ENCODE results near the gene NET1.

DNA sequence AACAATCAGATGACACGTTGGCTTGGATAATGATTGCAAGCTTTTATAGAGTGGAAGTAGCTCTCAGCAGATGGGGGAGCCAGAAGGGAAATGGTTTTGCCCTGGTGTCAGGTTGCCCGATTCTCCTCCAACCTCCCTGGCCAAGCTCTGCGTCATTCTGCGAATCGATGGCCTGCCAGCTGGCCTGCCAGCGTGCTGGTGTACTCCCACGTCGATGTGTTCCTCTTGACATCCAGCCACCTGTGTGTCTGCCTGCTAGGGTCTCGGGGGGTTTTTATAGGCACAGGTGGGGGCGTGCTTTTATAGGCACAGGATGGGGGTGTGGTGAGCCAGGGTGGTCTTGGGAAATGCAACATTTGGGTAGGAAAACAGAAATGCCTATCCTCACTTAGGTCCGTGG, 4.6 kb downstream of the NET1 start:
- TF ChIP-seq, protein P1, sequence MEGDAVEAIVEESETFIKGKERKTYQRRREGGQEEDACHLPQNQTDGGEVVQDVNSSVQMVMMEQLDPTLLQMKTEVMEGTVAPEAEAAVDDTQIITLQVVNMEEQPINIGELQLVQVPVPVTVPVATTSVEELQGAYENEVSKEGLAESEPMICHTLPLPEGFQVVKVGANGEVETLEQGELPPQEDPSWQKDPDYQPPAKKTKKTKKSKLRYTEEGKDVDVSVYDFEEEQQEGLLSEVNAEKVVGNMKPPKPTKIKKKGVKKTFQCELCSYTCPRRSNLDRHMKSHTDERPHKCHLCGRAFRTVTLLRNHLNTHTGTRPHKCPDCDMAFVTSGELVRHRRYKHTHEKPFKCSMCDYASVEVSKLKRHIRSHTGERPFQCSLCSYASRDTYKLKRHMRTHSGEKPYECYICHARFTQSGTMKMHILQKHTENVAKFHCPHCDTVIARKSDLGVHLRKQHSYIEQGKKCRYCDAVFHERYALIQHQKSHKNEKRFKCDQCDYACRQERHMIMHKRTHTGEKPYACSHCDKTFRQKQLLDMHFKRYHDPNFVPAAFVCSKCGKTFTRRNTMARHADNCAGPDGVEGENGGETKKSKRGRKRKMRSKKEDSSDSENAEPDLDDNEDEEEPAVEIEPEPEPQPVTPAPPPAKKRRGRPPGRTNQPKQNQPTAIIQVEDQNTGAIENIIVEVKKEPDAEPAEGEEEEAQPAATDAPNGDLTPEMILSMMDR (conservative IDR thresholded peaks at IDR 0.05; ENCODE audit: low read length), result no peak
- TF ChIP-seq EZH2phosphoT487 (IDR thresholded peaks at IDR 0.05; ENCODE audit: borderline replicate concordance, low read depth, low read length), result no peak

Measured in OCI-LY7 (cell line).